AG09309 (cell line): ENCODE results near the gene DUS2.

Experiments
- DNase-seq: peaks from one replicate; pipeline ENCODE4 v3.0.0-alpha.2; 2010; ENCODE audit warnings: low read depth
- H3K4me3 ChIP-seq: 2 replicates; pipeline ENCODE4 v1.5.1; 2011; ENCODE audit warnings: mild to moderate bottlenecking, low read depth, low read length, moderate library complexity; ENCODE audit not compliant: control insufficient read depth
- CTCF ChIP-seq: IDR thresholded peaks from 2 replicates; pipeline ENCODE4 v1.5.1; 2011; ENCODE audit warnings: mild to moderate bottlenecking, low read depth, low read length, inconsistent platforms; ENCODE audit not compliant: insufficient read depth, control insufficient read depth; ENCODE audit errors: missing control alignments

DUS2 gene

GRCh38 chr16:68070806-68071517 is 47.9 kb downstream of the DUS2 start:
- no peak for DNase-seq
- no peak for TF ChIP-seq CTCF
- no peak overlapping the region for H3K4me3 ChIP-seq

GRCh38 chr16:68071518-68071901 is 48.4 kb downstream of the DUS2 start:
- H3K4me3 ChIP-seq = no peak overlapping the region

GRCh38 chr16:68072038-68072695 is 49.1 kb downstream of the DUS2 start:
- TF ChIP-seq CTCF = no peak
- DNase-seq = no peak
- no peak overlapping the region for H3K4me3 ChIP-seq

More at GRCh38 chr16:68071518-68071901, 48.4 kb downstream of the DUS2 start:
- DNase-seq = no peak
- no peak for TF ChIP-seq CTCF

GRCh38 chr16:68073902-68074760 is 51.0 kb downstream of the DUS2 start:
- DNase-seq = no peak
- H3K4me3 ChIP-seq = no peak overlapping the region
- no peak for TF ChIP-seq CTCF

- DNase-seq = no peak
- TF ChIP-seq CTCF = no peak
- no peak overlapping the region for H3K4me3 ChIP-seq
Measured at GRCh38 chr16:68074850-68075555, 51.9 kb downstream of the DUS2 start.

- DNase-seq = no peak
- TF ChIP-seq CTCF = no peak
- no peak overlapping the region for H3K4me3 ChIP-seq
Measured at GRCh38 chr16:68075980-68076379, 52.9 kb downstream of the DUS2 start.
